Measurements from ENCODE around the gene SHKBP1.

DNA sequence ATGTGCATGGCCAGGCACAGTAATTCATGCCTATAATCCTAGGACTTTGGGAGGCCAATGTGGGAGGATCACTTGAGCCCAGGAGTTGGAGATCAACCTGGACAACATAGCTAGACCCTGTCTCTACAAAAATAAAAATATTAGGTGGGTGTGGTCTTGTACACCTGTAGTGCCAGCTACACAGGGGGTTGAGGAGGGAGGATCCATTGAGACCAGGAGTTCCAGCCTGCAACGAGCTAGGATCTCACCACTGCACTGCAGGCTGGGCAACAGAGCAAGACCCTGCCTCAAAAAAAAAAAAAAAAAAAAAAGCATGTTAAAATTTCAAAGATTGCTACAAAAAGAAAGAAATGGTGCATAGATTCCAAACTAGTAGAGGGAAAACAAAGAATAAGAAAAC is 61.7 kb downstream of the SHKBP1 start:
- TF ChIP-seq EZH2 (IDR thresholded peaks at IDR 0.05; ENCODE audit: insufficient read depth, poor library complexity, severe bottlenecking) (no peak), EZH2phosphoT487 (IDR thresholded peaks at IDR 0.05; ENCODE audit: insufficient read depth, low read depth) (no peak)

Data from GM23248 (cell line).